Astrocyte of the cerebellum (primary cell): ENCODE results near the gene PPP1R12B.
A peak's percentile ranks its signal among the peaks of the same experiment; 100 is the strongest.

Experiments
- DNase-seq: peaks from one replicate; pipeline ENCODE4 v3.0.0-alpha.2; 2011; ENCODE audit warnings: low read depth
- H3K4me3 ChIP-seq: 2 replicates; pipeline ENCODE4 v1.5.1; 2011; ENCODE audit warnings: mild to moderate bottlenecking, low read depth, low read length, moderate library complexity
- CTCF ChIP-seq: IDR thresholded peaks from 2 replicates; pipeline ENCODE4 v1.5.1; 2012; ENCODE audit warnings: low read length, low read depth, moderate library complexity, mild to moderate bottlenecking; ENCODE audit errors: missing control alignments
- in situ Hi-C: cut with HindIII; loops from 2 replicates; pipeline ENCODE4 v1.10.0; 2017; ENCODE audit warnings: low sequenced_read_pairs

PPP1R12B gene

GRCh38 chr1:202568410-202568809 is 219.9 kb downstream of the PPP1R12B start:
- no peak for DNase-seq
- TF ChIP-seq CTCF = no peak
- H3K4me3 ChIP-seq = no peak overlapping the region
- in situ Hi-C loops = no loop called here

GRCh38 chr1:202568826-202569225 is 220.3 kb downstream of the PPP1R12B start:
- DNase-seq = no peak
- no peak for TF ChIP-seq CTCF
- H3K4me3 ChIP-seq = no peak overlapping the region
- in situ Hi-C loops = no loop called here

GRCh38 chr1:202569393-202570322 is 221.2 kb downstream of the PPP1R12B start:
- no peak for TF ChIP-seq CTCF
- in situ Hi-C loops = no loop called here
- no peak for DNase-seq
- H3K4me3 ChIP-seq = no peak overlapping the region

- in situ Hi-C loops = no loop called here
- H3K4me3 ChIP-seq = no peak overlapping the region
- TF ChIP-seq CTCF = peak; percentile 86
- no peak for DNase-seq
Observed at GRCh38 chr1:202571719-202572339, 223.3 kb downstream of the PPP1R12B start.

- in situ Hi-C loops = no loop called here
- no peak for TF ChIP-seq CTCF
- no peak for DNase-seq
- H3K4me3 ChIP-seq = no peak overlapping the region
Observed at GRCh38 chr1:202572867-202573266, 224.4 kb downstream of the PPP1R12B start.

GRCh38 chr1:202575918-202576653 is 227.6 kb downstream of the PPP1R12B start:
- DNase-seq = no peak
- in situ Hi-C loops = no loop called here
- H3K4me3 ChIP-seq = no peak overlapping the region
- TF ChIP-seq CTCF = no peak
